Measurements from ENCODE around the gene TIAM2.
"Not testable (repeated sequence)": the region's sequence is repeated elsewhere in the genome, so short reads cannot be mapped to it uniquely, and the experiment has no call there.

The TIAM2 gene

DNA sequence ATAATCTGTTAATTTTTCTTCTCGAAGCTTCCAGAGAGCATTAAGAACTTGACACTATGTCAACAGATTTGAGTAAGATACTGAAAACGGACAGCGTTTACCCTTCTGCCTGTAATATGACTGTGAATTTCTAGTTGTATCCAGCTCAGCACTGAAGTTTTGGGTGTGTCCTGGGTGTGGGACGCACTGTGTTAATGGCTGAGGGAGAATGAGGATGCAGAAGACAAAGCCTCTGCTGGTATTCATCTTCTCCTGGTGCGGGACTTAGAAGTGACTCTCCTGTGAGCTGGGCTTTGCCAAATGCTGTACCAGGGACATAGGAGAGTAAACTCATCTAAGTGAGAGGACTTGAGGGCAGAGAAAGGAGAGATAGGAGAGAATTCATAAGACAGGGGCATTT is 178.4 kb downstream of the TIAM2 start:
- no peak for DNase-seq

DNA sequence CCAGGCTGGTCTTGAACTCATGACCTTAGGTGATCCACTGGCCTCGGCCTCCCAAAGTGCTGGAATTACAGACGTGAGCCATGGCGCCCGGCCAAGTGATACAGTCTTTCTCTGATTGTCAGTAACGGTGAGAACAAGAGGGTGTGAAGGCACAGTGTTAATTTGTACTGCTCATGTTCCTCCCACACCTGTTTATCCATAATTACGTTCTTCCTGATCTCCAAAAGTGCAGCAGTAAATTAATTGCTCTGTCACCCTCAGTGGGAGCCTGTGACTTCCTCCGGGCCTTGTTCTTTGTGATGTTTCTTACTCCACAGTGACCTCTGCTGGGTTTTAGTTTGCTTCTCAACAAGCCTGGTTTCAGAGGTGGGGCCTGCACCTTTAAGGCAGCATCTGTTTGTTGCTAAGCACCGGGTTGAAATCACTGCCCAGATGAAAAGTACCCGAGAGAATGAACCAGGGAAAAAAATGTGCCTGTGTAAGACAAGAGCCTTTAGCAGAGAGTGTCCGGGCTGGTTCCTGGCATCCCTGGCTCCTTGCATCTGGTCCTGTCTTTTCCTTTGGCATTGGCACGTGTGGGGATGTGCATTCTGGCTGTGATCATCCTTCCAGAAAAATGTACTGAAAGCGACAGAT is 179.6 kb downstream of the TIAM2 start:
- DNase-seq: peak; percentile 96

DNA sequence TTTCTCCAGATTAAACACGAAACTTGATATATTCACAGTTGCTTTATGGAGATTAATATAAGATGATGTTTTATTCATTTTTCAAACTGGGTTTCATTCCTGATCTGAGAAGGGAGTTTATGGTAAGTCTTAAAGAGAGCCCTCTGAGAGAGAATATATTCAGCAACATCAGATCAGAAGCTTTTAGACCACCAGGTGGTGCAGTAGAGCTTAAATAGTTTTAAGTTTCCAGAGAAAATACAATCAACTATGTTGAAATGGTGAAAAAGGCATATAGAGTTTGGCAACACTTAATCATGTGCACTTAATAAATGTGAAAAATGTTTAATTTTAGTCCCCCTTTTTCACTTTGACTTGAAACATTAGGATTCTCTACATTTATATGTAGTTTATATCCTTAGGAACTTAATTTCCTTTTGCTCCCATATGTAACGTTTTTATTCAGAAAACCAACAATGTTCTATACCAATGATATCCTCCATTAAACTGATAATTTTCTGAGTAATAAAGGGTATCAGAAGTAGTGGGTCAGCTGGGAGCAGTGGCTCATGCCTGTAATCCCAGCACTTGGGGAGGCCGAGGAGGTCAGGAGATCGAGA is 182.3 kb downstream of the TIAM2 start:
- DNase-seq: peak; percentile 86

DNA sequence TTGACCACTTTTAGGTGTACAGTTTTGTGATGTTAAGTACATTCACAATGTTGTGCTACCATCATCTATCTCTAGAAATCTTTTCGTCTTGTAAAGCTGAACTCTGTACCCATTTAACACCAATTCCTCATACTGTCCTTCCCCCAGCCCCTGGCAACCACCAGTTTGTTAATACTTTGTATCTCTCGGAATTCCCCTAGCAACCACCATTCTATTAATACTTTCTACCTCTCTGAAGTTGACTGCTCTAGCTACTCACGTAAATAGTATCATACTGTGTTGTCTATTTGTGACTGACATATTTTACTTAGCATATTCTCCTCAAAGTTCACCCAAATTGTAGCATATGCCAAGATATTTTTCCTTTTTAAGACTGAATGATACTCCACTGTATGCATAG is 186.4 kb downstream of the TIAM2 start:
- no peak for DNase-seq

DNA sequence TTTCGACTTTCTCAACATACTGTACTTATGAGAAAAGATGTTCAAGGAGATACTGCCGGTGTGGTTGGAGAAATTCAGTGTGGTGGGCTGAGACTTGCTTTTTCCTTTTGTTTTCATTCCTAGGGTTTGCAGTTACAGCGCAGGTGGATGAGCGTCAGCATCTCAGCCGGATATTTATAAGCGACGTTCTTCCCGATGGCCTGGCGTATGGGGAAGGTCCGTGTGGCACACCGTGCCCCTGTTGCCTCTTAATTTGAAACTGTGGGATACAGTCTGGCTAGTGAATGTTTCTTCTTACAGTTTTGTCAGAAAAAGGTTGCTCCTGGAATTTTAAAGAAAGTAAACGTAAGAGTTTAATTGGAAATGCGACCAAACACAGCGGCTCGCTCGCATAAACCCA is 187.0 kb downstream of the TIAM2 start:
- no peak for DNase-seq

GRCh38 chr6:155183095-155183494 is 188.0 kb downstream of the TIAM2 start:
- no peak for DNase-seq

- DNase-seq: not testable (repeated sequence)
These were observed 189.9 kb downstream of the TIAM2 start for GRCh38 chr6:155185041-155185440.

DNA sequence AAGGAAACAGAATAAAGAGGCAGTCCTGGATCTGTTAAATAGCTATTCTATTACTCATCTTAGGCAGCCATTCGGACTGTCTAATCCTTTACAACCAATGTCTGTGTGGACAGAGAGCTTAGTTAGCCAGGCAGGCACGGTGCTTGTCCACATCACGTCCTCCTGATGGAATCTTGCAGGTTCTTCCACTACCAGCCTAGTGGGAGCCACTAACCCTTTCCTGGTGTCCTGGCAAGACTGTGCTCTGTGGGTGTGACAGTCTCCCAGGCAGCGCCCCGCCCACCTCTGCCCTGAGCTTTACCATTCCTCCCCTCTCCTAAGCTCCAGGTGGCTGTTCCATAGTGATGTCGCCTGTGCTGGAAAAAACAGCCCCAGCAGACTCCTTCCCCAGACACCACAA is 190.4 kb downstream of the TIAM2 start:
- DNase-seq: peak; percentile 73

DNA sequence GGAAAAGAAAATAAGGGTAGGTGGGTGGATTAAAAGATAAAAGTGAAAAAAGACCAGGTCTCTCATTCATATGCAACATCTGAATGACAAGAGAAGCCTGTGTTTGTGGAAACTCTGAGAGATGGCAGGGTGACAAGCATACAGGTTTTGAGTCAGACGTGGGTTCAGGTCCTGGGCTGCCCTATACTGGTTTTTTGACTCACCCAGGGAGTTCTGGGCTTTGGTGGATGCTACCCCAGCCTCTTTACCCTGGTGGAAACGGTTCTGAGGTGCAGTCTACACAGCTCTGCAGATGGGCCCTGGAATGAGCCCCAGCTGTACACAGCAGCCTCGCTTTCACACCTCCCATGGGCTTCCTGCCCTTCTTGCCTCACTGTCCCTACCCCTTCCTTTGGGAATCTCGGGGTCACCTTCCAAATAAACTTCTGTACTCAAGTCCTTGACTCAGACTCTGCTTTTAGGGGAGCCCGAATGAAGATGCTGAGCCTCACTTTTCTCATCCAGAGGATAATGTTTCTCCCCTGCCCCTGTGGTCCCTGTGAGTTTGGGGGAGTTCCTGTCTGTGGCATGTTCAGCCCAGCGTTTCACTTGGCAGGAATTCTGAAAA is 191.0 kb downstream of the TIAM2 start:
- DNase-seq: no peak

GRCh38 chr6:155187106-155187505 is 192.0 kb downstream of the TIAM2 start:
- no peak for DNase-seq

DNA sequence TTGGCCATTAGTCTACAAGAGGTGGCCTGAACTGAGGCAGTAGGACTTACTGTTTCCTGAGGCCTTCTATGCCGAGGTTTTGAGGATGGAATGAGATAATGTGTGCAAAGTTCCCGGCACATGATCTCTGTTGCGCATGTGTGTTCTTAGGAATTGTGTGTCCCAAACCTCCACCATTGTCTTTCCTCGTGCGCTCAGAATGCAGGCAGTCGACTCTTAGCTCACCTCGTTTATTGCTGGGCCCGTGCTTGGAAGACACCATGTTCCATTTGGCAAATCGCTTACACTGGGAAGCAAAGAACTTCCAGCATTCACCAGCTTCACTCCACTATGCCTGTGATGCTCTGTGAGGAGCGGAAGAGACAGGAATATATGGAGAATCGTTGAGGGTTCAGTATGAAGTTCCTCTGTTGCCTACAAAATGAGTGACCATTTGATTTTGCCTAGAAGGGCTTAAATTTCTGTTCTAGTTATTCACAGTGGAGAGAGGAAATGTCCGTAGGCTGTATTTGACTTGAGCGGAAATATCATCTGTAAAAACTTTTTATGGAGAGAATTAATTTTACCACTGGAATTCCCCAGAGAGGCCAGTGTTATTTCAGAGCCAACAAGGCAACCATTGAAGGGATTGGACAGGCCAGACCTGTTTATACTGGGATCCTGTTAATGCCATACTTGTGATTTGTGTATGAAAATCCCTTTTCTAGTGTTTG is 193.0 kb downstream of the TIAM2 start:
- DNase-seq: no peak

- no peak for DNase-seq
These were observed 193.8 kb downstream of the TIAM2 start for GRCh38 chr6:155188707-155189496.

DNA sequence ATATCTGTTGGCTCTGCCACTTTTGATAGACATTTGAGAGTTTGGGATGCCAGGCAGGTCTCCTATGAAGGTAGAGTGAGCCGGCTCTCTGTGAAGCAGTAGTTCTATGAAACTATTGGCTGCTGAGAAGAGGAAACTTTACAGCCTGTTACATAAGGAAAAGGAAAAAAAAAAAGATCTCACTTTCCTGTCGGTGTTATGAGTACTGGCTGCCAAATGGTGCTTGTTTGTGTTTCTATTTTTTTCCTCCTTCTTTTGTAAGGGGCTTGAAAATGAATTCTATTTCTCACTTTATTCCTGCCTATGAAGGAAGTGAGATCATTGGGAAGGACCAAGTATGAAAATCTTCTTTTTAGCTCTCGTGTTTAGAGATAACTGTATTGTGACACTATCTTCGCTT is 195.6 kb downstream of the TIAM2 start:
- DNase-seq: no peak

DNA sequence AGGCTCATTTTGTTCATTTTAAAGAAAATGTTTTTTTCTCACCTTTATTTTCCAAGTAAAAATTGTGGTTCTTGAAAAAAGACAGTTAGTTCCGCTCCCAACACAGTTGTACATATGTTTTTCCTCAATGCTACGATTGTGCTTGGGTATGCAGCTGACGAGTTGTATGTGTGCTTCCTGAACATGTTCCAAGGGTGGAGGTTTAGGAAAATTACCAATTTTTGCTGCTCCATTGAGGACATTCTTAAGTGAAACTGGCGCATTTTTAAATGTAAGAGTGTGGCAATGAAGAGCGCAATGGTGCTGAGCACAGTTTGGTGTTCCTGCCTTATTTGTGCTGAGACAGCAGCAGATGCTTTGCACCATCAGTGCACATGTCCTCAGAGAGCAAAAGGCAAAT is 198.4 kb downstream of the TIAM2 start:
- no peak for DNase-seq

- no peak for DNase-seq
These were observed 199.3 kb downstream of the TIAM2 start for GRCh38 chr6:155194399-155194798.

- DNase-seq: no peak
These were observed 200.8 kb downstream of the TIAM2 start for GRCh38 chr6:155195903-155196302.

- DNase-seq: no peak
These were observed 201.8 kb downstream of the TIAM2 start for GRCh38 chr6:155196911-155197310.

- DNase-seq: no peak
These were observed 202.8 kb downstream of the TIAM2 start for GRCh38 chr6:155197932-155198331.

GRCh38 chr6:155200012-155200411 is 204.9 kb downstream of the TIAM2 start:
- no peak for DNase-seq

DNA sequence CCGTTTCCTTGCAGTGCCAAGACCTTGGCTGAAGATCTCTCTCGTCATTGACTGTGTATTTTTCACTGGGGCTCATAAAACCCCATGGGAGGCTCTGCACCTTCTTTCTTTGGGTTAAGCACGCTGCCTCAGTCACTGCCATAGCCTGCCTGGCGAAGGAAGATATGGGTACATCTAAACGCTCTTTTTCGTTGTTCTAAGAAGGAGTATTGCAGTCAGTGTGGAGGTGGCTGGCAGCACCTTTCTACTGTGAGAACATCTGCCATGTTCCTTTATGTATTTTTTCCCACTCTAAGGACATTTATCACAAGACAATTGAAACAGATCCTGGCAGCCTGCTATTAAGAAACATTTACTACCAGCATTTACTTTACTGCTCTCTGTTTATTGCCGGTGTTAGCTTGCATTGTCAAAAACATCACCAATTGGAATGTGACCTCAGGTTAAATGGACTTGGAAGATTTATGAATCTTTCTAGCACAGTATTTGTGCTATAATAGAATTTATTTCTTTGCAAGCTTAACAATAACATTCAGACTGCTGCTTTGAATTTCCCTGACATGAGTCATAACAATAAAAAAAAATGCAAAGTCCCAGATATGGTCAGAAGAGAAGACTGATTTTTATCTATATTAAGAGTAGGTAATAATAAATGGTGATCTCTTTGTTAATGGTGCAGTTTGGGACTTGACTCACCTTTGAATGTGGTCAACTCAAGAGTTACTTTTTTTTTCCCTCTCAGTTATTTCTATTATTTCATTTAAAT is 206.5 kb downstream of the TIAM2 start:
- DNase-seq: no peak

- no peak for DNase-seq
These were observed 212.1 kb downstream of the TIAM2 start for GRCh38 chr6:155207223-155207622.

DNA sequence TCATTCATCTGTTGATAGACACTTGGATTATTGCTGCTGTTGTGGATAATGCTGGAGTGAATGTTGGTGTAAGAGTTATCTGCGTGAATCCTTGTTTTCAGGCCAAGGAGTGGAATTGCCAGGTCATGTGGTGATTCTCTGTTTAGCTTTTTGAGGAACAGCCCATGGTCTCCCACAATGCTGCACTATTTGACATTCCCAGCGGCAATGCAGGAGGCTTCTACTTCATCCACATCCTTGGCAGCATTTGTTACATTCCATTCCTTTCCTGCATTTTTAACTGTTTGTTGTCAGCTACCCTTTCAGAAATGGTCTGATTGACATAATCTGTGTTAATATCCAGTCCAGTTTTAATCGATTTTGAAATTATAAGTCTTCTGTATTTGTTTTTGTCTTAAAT is 217.0 kb downstream of the TIAM2 start:
- no peak for DNase-seq
